Left renal cortex interstitium (tissue), 4 donors: ENCODE measurements around the gene ZNF343. TPM values are rescaled to one million over a fixed set of nuclear protein-coding genes. Genes with fewer than 3 reads are reported as not detected.

ENCODE experiments used
- DNase-seq, 4 donors: peaks; one replicate each; pipeline ENCODE4 v3.0.0-alpha.2; 2013; ENCODE audit warnings: low read depth in 4 of 4, low spot score in 2 of 4, missing footprints in 1 of 4
- polyA plus RNA-seq, 4 donors: library from polyadenylated mRNA; unstranded; fragments of 120-200 nt; gene quantifications; one replicate each; pipeline ENCODE4 v1.2.1, GENCODE V29; 2013; ENCODE audit not compliant: insufficient read length in 4 of 4

ZNF343 gene
- polyA plus RNA-seq, 4 donors = 14.1 to 18.9 (median 16.4) TPM

GRCh38 chr20:2446845-2447244 lies 61.9 kb downstream of the ZNF343 start:
- DNase-seq = no peak

Other genes with a start within 250 kb of the ZNF343 start
- under 1 TPM; 0.54 to 0.98 (median 0.88) TPM for gene TGM3, start 212.9 kb downstream of the ZNF343 start, polyA plus RNA-seq
- gene TGM6, start 128.0 kb downstream of the ZNF343 start, polyA plus RNA-seq = not detected
- gene SNRPB, start 38.1 kb downstream of the ZNF343 start, polyA plus RNA-seq = 100 to 1,000 TPM; 134 to 193 (median 158) TPM
- under 1 TPM; 0.14 to 0.43 (median 0.23) TPM for gene TMC2, start 27.7 kb upstream of the ZNF343 start, polyA plus RNA-seq
- 100 to 1,000 TPM; 198 to 280 (median 246) TPM for gene NOP56, start 143.7 kb upstream of the ZNF343 start, polyA plus RNA-seq
- 100 to 1,000 TPM; 125 to 142 (median 135) TPM for gene IDH3B, start 155.3 kb upstream of the ZNF343 start, polyA plus RNA-seq
- 10 to 100 TPM; 25.8 to 45.1 (median 37.8) TPM for gene EBF4, start 183.9 kb upstream of the ZNF343 start, polyA plus RNA-seq